Neural cell (in vitro differentiated cells): Measurements from ENCODE around the gene MIGA2. TPM values are rescaled to one million over a fixed set of nuclear protein-coding genes. Genes with fewer than 3 reads are reported as not detected.

ENCODE experiments used
- H2AFZ ChIP-seq: fragments of 200-600, 300-800 bp; sonication (generic), shearing (Covaris generic); 2 replicates; pipeline ENCODE4 v1.6.0; 2014; ENCODE audit warnings: low read depth, mild to moderate bottlenecking, antibody characterized with exemption, low read length, moderate library complexity
- H3F3A ChIP-seq: fragments of 200-600 bp; shearing (Covaris generic); 2 replicates; pipeline ENCODE4 v1.6.1; 2016; ENCODE audit warnings: mild to moderate bottlenecking, moderate library complexity, mixed read lengths, antibody characterized with exemption, low read length; ENCODE audit not compliant: insufficient read depth, poor library complexity, severe bottlenecking
- H3K27ac ChIP-seq: fragments of 200-600, 300-800 bp; sonication (generic), shearing (Covaris generic); 2 replicates; pipeline ENCODE4 v1.5.1; 2014; ENCODE audit warnings: mild to moderate bottlenecking, low read length, moderate library complexity
- H3K27me3 ChIP-seq: fragments of 300-800, 200-600 bp; sonication (generic), shearing (Covaris generic); 2 replicates; pipeline ENCODE4 v1.6.0; 2014; ENCODE audit warnings: mild to moderate bottlenecking, low read depth, low read length, moderate library complexity; ENCODE audit not compliant: insufficient read depth
- H3K36me3 ChIP-seq: fragments of 300-800, 200-600 bp; sonication (generic), shearing (Covaris generic); 2 replicates; pipeline ENCODE4 v1.5.1; 2014; ENCODE audit warnings: mild to moderate bottlenecking, antibody characterized with exemption, low read length, moderate library complexity; ENCODE audit not compliant: insufficient read depth
- H3K4me2 ChIP-seq: fragments of 300-800, 200-600 bp; sonication (generic), shearing (Covaris generic); 2 replicates; pipeline ENCODE4 v1.6.0; 2014; ENCODE audit warnings: mild to moderate bottlenecking, low read length
- H3K4me3 ChIP-seq: fragments of 300-800, 200-600 bp; sonication (generic), shearing (Covaris generic); 2 replicates; pipeline ENCODE4 v1.5.1; 2014; ENCODE audit warnings: mild to moderate bottlenecking, low read length, moderate library complexity
- H3K79me2 ChIP-seq: fragments of 200-600 bp; shearing (Covaris generic); replicated peaks from 2 replicates; pipeline ENCODE4 v1.6.0; 2014; ENCODE audit warnings: mild to moderate bottlenecking, low read length, moderate library complexity; ENCODE audit not compliant: insufficient read depth
- H3K9ac ChIP-seq: fragments of 300-800, 200-600 bp; sonication (generic), shearing (Covaris generic); 2 replicates; pipeline ENCODE4 v1.6.1; 2016; ENCODE audit warnings: mild to moderate bottlenecking, low read length, mixed read lengths
- H3K9me2 ChIP-seq: fragments of 200-600 bp; shearing (Covaris generic); 2 replicates; pipeline ENCODE4 v1.6.1; 2016; ENCODE audit warnings: mild to moderate bottlenecking, low read length, mixed read lengths; ENCODE audit not compliant: insufficient read depth
- H3K9me3 ChIP-seq: fragments of 200-600, 300-800 bp; sonication (generic), shearing (Covaris generic); 2 replicates; pipeline ENCODE4 v1.6.1; 2016; ENCODE audit warnings: mild to moderate bottlenecking, mixed run types, low read length, moderate library complexity, mixed read lengths
- H4K20me1 ChIP-seq: fragments of 200-600 bp; shearing (Covaris generic); 2 replicates; pipeline ENCODE4 v1.6.1; 2016; ENCODE audit warnings: mild to moderate bottlenecking, mixed run types; ENCODE audit not compliant: insufficient read depth
- CTCF ChIP-seq: fragments of 450-650 bp; IDR thresholded peaks from 2 replicates; pipeline ENCODE4 v1.5.1; 2014; ENCODE audit warnings: antibody characterized with exemption, mild to moderate bottlenecking, moderate library complexity; ENCODE audit not compliant: poor library complexity, severe bottlenecking
- EP300 ChIP-seq: fragments of 450-650 bp; conservative IDR thresholded peaks from 2 replicates; pipeline ENCODE4 v1.6.1; 2014; ENCODE audit warnings: antibody characterized with exemption, mild to moderate bottlenecking, moderate library complexity; ENCODE audit not compliant: poor library complexity, severe bottlenecking
- EZH2 ChIP-seq: fragments of 200-600, 300-800 bp; shearing (Covaris generic), sonication (generic); IDR thresholded peaks from 2 replicates; pipeline ENCODE4 v1.6.1; 2014; ENCODE audit warnings: antibody characterized with exemption, low read length, borderline replicate concordance, mild to moderate bottlenecking; ENCODE audit not compliant: insufficient read depth, poor library complexity, severe bottlenecking
- MXI1 ChIP-seq: fragments of 450-650 bp; conservative IDR thresholded peaks from 2 replicates; pipeline ENCODE4 v1.6.1; 2014; ENCODE audit warnings: antibody characterized with exemption, mild to moderate bottlenecking; ENCODE audit not compliant: poor library complexity, severe bottlenecking
- POLR2AphosphoS5 ChIP-seq: IDR thresholded peaks from 2 replicates; pipeline ENCODE4 v1.6.1; 2012
- RAD21 ChIP-seq: fragments of 450-650 bp; conservative IDR thresholded peaks from 2 replicates; pipeline ENCODE4 v1.6.1; 2014; ENCODE audit warnings: antibody characterized with exemption, mild to moderate bottlenecking, moderate library complexity
- REST ChIP-seq: IDR thresholded peaks from 2 replicates; pipeline ENCODE4 v1.6.1; 2012; ENCODE audit warnings: borderline replicate concordance
- SMC3 ChIP-seq: fragments of 450-650 bp; conservative IDR thresholded peaks from 2 replicates; pipeline ENCODE4 v1.6.1; 2014; ENCODE audit warnings: antibody characterized with exemption, mild to moderate bottlenecking, moderate library complexity; ENCODE audit not compliant: poor library complexity
- TAF1 ChIP-seq: IDR thresholded peaks from 2 replicates; pipeline ENCODE4 v1.6.1; 2012; ENCODE audit warnings: low read depth
- polyA plus RNA-seq: library from polyadenylated mRNA; depleted of rRNA; stranded (reverse); fragments of >200 nt; gene quantifications from 2 replicates; pipeline ENCODE4 v1.2.3, GENCODE V29; 2014

The MIGA2 gene
- polyA plus RNA-seq, 1 donor from 2014 or later, result 42.4 TPM

GRCh38 chr9:129069862-129070641 is 33.6 kb downstream of the MIGA2 start:
- H2AFZ ChIP-seq, result no peak overlapping the region
- no peaks in the 10 kb centered on the region for H3K9me3 ChIP-seq
- H3K27me3 ChIP-seq, result no peaks in the 10 kb centered on the region
- no peak overlapping the region for H3K27ac ChIP-seq
- H3K4me2 ChIP-seq, result no peak overlapping the region
- no peaks in the 10 kb centered on the region for H4K20me1 ChIP-seq
- no peak overlapping the region for H3K4me3 ChIP-seq
- TF ChIP-seq CTCF (no peak), POLR2AphosphoS5 (no peak), MXI1 (no peak), SMC3 (no peak), RAD21 (no peak), EZH2 (no peak), TAF1 (no peak), EP300 (no peak), REST (no peak)
- H3K9ac ChIP-seq, result no peak overlapping the region
- no peaks in the 10 kb centered on the region for H3F3A ChIP-seq
- H3K36me3 ChIP-seq, result no peaks in the 10 kb centered on the region
- no peaks in the 10 kb centered on the region for H3K9me2 ChIP-seq
- no peaks in the 10 kb centered on the region for H3K79me2 ChIP-seq

DNA sequence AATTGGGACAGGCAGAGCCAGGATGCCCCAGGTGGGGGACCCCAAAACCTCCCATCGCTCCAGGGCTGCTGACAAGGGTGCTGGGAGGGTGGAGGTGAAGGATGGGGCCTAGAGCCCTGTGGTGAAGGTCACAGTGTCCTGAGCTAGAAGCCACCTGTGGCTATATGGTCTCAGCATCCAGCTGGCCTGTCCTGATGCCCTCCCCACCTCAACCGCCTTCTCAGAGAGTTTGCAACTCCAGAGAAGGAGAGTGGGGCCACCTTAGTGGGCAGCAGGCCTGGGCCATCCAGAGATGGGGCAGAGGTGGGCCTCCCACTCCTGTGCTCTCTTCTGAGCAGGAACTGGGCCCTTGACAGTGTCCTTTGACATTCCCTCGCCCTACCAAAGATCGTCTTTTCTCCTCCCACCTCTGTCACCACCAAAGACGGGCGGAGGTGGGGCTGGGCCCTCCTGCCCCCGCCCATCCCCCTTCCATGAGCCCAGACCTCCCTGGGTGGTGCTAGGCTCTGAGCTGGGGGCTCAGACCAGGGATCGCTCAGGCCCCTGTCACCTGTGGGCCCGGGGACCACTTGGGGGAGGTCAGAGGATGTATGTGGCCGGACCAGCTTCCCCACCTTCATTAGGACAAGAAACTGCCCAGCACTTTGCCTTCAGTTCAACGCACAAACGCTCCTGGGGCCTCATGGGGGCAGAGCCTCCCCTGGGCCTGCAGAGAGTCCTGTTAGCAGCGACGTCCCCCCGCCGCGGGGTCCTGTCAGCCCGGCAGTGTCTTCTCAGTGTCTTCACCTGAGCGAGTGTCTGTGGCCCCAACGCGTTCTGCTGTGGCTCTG is 34.5 kb downstream of the MIGA2 start:
- H3K4me3 ChIP-seq, result no peak overlapping the region
- no peak overlapping the region for H3K27ac ChIP-seq
- H4K20me1 ChIP-seq, result no peaks in the 10 kb centered on the region
- H3F3A ChIP-seq, result no peaks in the 10 kb centered on the region
- H3K27me3 ChIP-seq, result no peaks in the 10 kb centered on the region
- no peaks in the 10 kb centered on the region for H3K79me2 ChIP-seq
- no peak overlapping the region for H2AFZ ChIP-seq
- H3K9me3 ChIP-seq, result no peaks in the 10 kb centered on the region
- H3K9me2 ChIP-seq, result no peaks in the 10 kb centered on the region
- no peak overlapping the region for H3K4me2 ChIP-seq
- TF ChIP-seq REST, result no peak
- H3K36me3 ChIP-seq, result no peaks in the 10 kb centered on the region
- H3K9ac ChIP-seq, result no peak overlapping the region
